Smooth muscle cell (in vitro differentiated cells): Measurements from ENCODE around the gene WASL. TPM values are rescaled to one million over a fixed set of nuclear protein-coding genes. Genes with fewer than 3 reads are reported as not detected.
"Not testable (repeated sequence)": the region's sequence is repeated elsewhere in the genome, so short reads cannot be mapped to it uniquely, and the experiment has no call there.

Experiments used
- DNase-seq: peaks from one replicate; lab custom pipeline; 2025; ENCODE audit not compliant: unreplicated experiment; lab: John Stamatoyannopoulos, UW
- H2AFZ ChIP-seq: fragments of 200-600 bp; sonication (generic); 2 replicates; pipeline ENCODE4 v1.6.0; 2016; ENCODE audit warnings: antibody characterized with exemption, low read depth, mild to moderate bottlenecking
- H3F3A ChIP-seq: fragments of 200-600 bp; sonication (generic); 2 replicates; pipeline ENCODE4 v1.6.0; 2017; ENCODE audit warnings: antibody characterized with exemption, low read depth
- H3K27ac ChIP-seq: fragments of 200-600 bp; sonication (generic); 2 replicates; pipeline ENCODE4 v1.5.1; 2016; ENCODE audit warnings: low read depth, mild to moderate bottlenecking
- H3K27me3 ChIP-seq: fragments of 200-600 bp; sonication (generic); 2 replicates; pipeline ENCODE4 v1.6.1; 2016; ENCODE audit warnings: low read depth, mild to moderate bottlenecking
- H3K36me3 ChIP-seq: fragments of 200-600 bp; sonication (generic); 2 replicates; pipeline ENCODE4 v1.5.1; 2016; ENCODE audit warnings: low read depth
- H3K4me1 ChIP-seq: fragments of 200-600 bp; sonication (generic); 2 replicates; pipeline ENCODE4 v1.5.1; 2016; ENCODE audit warnings: low read depth
- H3K4me2 ChIP-seq: fragments of 200-600 bp; sonication (generic); 2 replicates; pipeline ENCODE4 v1.6.0; 2016; ENCODE audit warnings: mild to moderate bottlenecking
- H3K4me3 ChIP-seq: fragments of 200-600 bp; sonication (generic); 2 replicates; pipeline ENCODE4 v1.5.1; 2016; ENCODE audit warnings: mild to moderate bottlenecking
- H3K79me2 ChIP-seq: fragments of 200-600 bp; sonication (generic); 2 replicates; pipeline ENCODE4 v1.6.0; 2016; ENCODE audit warnings: low read depth, mild to moderate bottlenecking
- H3K9ac ChIP-seq: fragments of 200-600 bp; sonication (generic); 2 replicates; pipeline ENCODE4 v1.6.0; 2016; ENCODE audit warnings: low read depth
- H3K9me3 ChIP-seq: fragments of 200-600 bp; sonication (generic); replicated peaks from 2 replicates; pipeline ENCODE4 v1.5.1; 2016; ENCODE audit warnings: low read depth
- H4K20me1 ChIP-seq: fragments of 200-600 bp; sonication (generic); 2 replicates; pipeline ENCODE4 v1.6.0; 2016; ENCODE audit warnings: low read depth
- CTCF ChIP-seq: fragments of 200-600 bp; sonication (generic); IDR thresholded peaks from 2 replicates; pipeline ENCODE4 v1.5.1; 2017; ENCODE audit warnings: borderline replicate concordance, mild to moderate bottlenecking, antibody characterized with exemption; ENCODE audit not compliant: insufficient read depth, poor library complexity, severe bottlenecking
- WGBS: methylation state at CpG from one replicate; pipeline ENCODE4 v1.1.7; 2016; ENCODE audit warnings: low lambda C conversion rate; 5-methylcytosine and 5-hydroxymethylcytosine counted together
- polyA plus RNA-seq: library from polyadenylated mRNA; unstranded; fragments of >200 nt; fragmentation: Nextera tagmentation; extraction: Ambion mirVana; gene quantifications from 2 replicates; pipeline ENCODE4 v1.2.1, GENCODE V29; 2016
- total RNA-seq: library from RNA; depleted of rRNA; stranded (reverse); fragments of >200 nt; gene quantifications from 2 replicates; pipeline ENCODE4 v1.2.3, GENCODE V29; 2014

WASL gene
- total and polyA plus RNA-seq, 2 experiments from 2014 or later = 22.7 to 35.3 TPM

- Histone ChIP-seq H3K79me2 (no peaks in the 10 kb centered on the region), H3K4me2 (no peak overlapping the region), H3K27ac (peak overlapping the region; percentile 16), H3K27me3 (no peaks in the 10 kb centered on the region), H3K9ac (no peak overlapping the region), H3K9me3 (no peaks in the 10 kb centered on the region), H4K20me1 (no peaks in the 10 kb centered on the region), H3F3A (no peaks in the 10 kb centered on the region), H2AFZ (peak overlapping the region; percentile 59), H3K36me3 (no peaks in the 10 kb centered on the region), H3K4me3 (no peak overlapping the region), H3K4me1 (no peaks in the 10 kb centered on the region)
- no peak for DNase-seq
- no peak for TF ChIP-seq CTCF
Measured at GRCh38 chr7:123784263-123784662, 35.5 kb upstream of the WASL start.

- H3K27ac ChIP-seq = peak overlapping the region; percentile 16
- H3K79me2 ChIP-seq = no peaks in the 10 kb centered on the region
- no peaks in the 10 kb centered on the region for H3K36me3 ChIP-seq
- H3K4me1 ChIP-seq = no peaks in the 10 kb centered on the region
- no peaks in the 10 kb centered on the region for H4K20me1 ChIP-seq
- H3K4me2 ChIP-seq = no peak overlapping the region
- H3F3A ChIP-seq = no peaks in the 10 kb centered on the region
- no peak overlapping the region for H3K9ac ChIP-seq
- 85% methylated on average over 3 of the region's 3 CpGs for WGBS
- no peak overlapping the region for H3K4me3 ChIP-seq
- H3K9me3 ChIP-seq = no peaks in the 10 kb centered on the region
- H2AFZ ChIP-seq = peak overlapping the region; percentile 59
- TF ChIP-seq CTCF = no peak
- no peak for DNase-seq
- no peaks in the 10 kb centered on the region for H3K27me3 ChIP-seq
Measured at GRCh38 chr7:123783820-123784219, 35.0 kb upstream of the WASL start.

GRCh38 chr7:123782071-123782798, 33.4 kb upstream of the WASL start:
- H3K27me3 ChIP-seq = no peaks in the 10 kb centered on the region
- DNase-seq = no peak
- no peak overlapping the region for H3K9ac ChIP-seq
- no peak for TF ChIP-seq CTCF
- no peaks in the 10 kb centered on the region for H3F3A ChIP-seq
- WGBS = 91% methylated on average over 2 of the region's 2 CpGs
- H3K27ac ChIP-seq = no peak overlapping the region
- no peak overlapping the region for H3K4me3 ChIP-seq
- H3K36me3 ChIP-seq = no peaks in the 10 kb centered on the region
- H4K20me1 ChIP-seq = no peaks in the 10 kb centered on the region
- no peak overlapping the region for H2AFZ ChIP-seq
- H3K4me2 ChIP-seq = no peak overlapping the region
- no peaks in the 10 kb centered on the region for H3K9me3 ChIP-seq
- H3K79me2 ChIP-seq = no peaks in the 10 kb centered on the region
- no peaks in the 10 kb centered on the region for H3K4me1 ChIP-seq

GRCh38 chr7:123780472-123780871, 31.7 kb upstream of the WASL start:
- 25% methylated on average over 2 of the region's 2 CpGs for WGBS
- H4K20me1 ChIP-seq, H3K27ac ChIP-seq, H3K9ac ChIP-seq, H3K27me3 ChIP-seq, H3K4me3 ChIP-seq, H2AFZ ChIP-seq, H3K4me1 ChIP-seq, H3K9me3 ChIP-seq, H3K36me3 ChIP-seq, H3F3A ChIP-seq, DNase-seq, H3K79me2 ChIP-seq, H3K4me2 ChIP-seq: not testable (repeated sequence)
